Measurements from ENCODE around the gene OR51L1. TPM values are rescaled to one million over a fixed set of nuclear protein-coding genes. Genes with fewer than 3 reads are reported as not detected.

Gene OR51L1
- total and polyA plus RNA-seq, 2 of the 4 experiments (the other 2 are of a cell fraction), result not detected

DNA sequence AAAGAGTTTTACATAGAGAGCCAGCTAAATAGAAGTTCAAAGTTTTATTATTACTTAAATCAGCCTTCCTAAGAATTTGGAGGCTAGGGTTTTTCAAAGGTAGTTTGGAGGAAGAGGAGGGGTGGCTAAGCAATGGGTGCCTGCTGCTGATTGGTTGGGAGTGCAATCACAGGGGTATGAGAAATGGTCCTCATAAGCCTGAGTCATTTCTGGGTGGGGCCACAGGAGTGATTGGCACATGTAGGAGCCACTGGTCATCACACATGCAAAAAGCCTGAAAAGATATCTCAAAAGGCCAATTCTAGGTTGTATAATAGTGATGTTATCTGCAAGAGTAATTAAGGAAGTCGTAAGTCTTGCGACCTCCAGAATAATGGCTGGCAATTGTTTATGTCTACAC, 12.9 kb downstream of the OR51L1 start:
- H4K8ac ChIP-seq (ENCODE audit: low read depth in 2 of 2, low read length in 2 of 2), result no peak overlapping the region
- H4K20me1 ChIP-seq (ENCODE audit: insufficient read depth, low read length), result no peaks in the 10 kb centered on the region
- H3K14ac ChIP-seq (replicated peaks; ENCODE audit: low read depth, low read length), result no peak overlapping the region
- no peak overlapping the region for H2AK5ac ChIP-seq (ENCODE audit: low read depth, low read length)
- intact Hi-C loops (cut with micrococcal nuclease), result loop anchor here (5.0 to 10.0 kb wide), 2 partner anchors 183 to 375 kb away; partner anchors contain the start of genes OR51F2 and OR51M1
- TF ChIP-seq FOS (IDR thresholded peaks at IDR 0.05; ENCODE audit: low read depth, low read length) (no peak), CEBPB (IDR thresholded peaks at IDR 0.05; ENCODE audit: low read depth, low read length) (no peak), MXI1 (IDR thresholded peaks at IDR 0.05; ENCODE audit: borderline replicate concordance, low read depth, low read length) (no peak), RFX5 (IDR thresholded peaks at IDR 0.05; ENCODE audit: low read depth, low read length) (no peak), USF2 (IDR thresholded peaks at IDR 0.05; ENCODE audit: low read depth, low read length) (no peak), RCOR1 (IDR thresholded peaks at IDR 0.05; ENCODE audit: insufficient replicate concordance, low read length) (no peak), BHLHE40 (IDR thresholded peaks at IDR 0.05; ENCODE audit: low read depth, low read length) (no peak), NFE2L2 (IDR thresholded peaks at IDR 0.05; ENCODE audit: low read depth, low read length) (no peak), MAFK (IDR thresholded peaks at IDR 0.05; ENCODE audit: low read depth, low read length) (no peak)
- H3K23ac ChIP-seq (ENCODE audit: low read depth, low read length), result no peak overlapping the region
- H3K4me2 ChIP-seq (ENCODE audit: low read depth, low read length), result no peak overlapping the region
- no peak overlapping the region for H3K56ac ChIP-seq (ENCODE audit: extremely low read depth, insufficient read depth, low read length)
- H2BK120ac ChIP-seq (ENCODE audit: low read depth, low read length), result no peak overlapping the region
- no peaks in the 10 kb centered on the region for H3K79me1 ChIP-seq (ENCODE audit: low read depth in 1 of 2, low read length in 2 of 2)
- no CpG with 5 or more reads among the region's 2 CpGs for WGBS, 2 experiments (ENCODE audit: extremely low coverage in 2 of 2, insufficient read length in 1 of 2)
- in situ Hi-C loops (cut with MboI; ENCODE audit: low sequenced_read_pairs), result no loop called here
- no peak overlapping the region for H3K4me3 ChIP-seq (ENCODE audit: insufficient read depth, low read depth, low read length)
- dilution Hi-C loops (cut with HindIII; ENCODE audit: low sequenced_read_pairs, unreplicated experiment), result no loop called here
- H2AFZ ChIP-seq (replicated peaks; ENCODE audit: low read length, poor library complexity), result no peak overlapping the region
- ATAC-seq (ENCODE audit: low read depth), result no peak
- H3K9me3 ChIP-seq (ENCODE audit: control insufficient read depth, insufficient read depth, low read length), result no peaks in the 10 kb centered on the region
- no peak overlapping the region for H4K91ac ChIP-seq (ENCODE audit: insufficient read depth, low read depth, low read length)
- H3K36me3 ChIP-seq (ENCODE audit: control insufficient read depth, insufficient read depth, low read length), result no peaks in the 10 kb centered on the region
- no peak overlapping the region for H2BK15ac ChIP-seq (ENCODE audit: low read depth, low read length)
- H3K4ac ChIP-seq (ENCODE audit: low read depth, low read length), result no peak overlapping the region
- DNase-seq, result no peak
- H3K27me3 ChIP-seq (ENCODE audit: control insufficient read depth, insufficient read depth, low read length), result no peaks in the 10 kb centered on the region; the same call in 1 of the 2 replicates
- ChIA-PET CTCF (interaction anchor here (1.0 kb wide), 1 partner anchor 370 kb away, joined by 3 read pairs; the partner anchor contains the start of gene OR51D1), POLR2A (ENCODE audit: unreplicated experiment) (no interaction called here)
- H3K9me1 ChIP-seq (ENCODE audit: insufficient read depth, low read length), result no peaks in the 10 kb centered on the region
- H2AK9ac ChIP-seq (replicated peaks; ENCODE audit: low read depth, low read length, poor library complexity), result no peak overlapping the region
- H2BK20ac ChIP-seq (ENCODE audit: low read depth, low read length), result no peak overlapping the region
- no peak overlapping the region for H3K9ac ChIP-seq (ENCODE audit: low read depth, low read length)
- H3K18ac ChIP-seq (ENCODE audit: low read depth, low read length), result no peak overlapping the region
- H4K5ac ChIP-seq (ENCODE audit: low read depth, low read length), result no peak overlapping the region
- no peak overlapping the region for H3K27ac ChIP-seq (ENCODE audit: insufficient read depth, low read length)
- BruUV-seq (replicated peaks), result no TSS peak
- no peak overlapping the region for H2BK5ac ChIP-seq (ENCODE audit: low read depth, low read length, poor library complexity, severe bottlenecking)
- no peaks in the 10 kb centered on the region for H3K4me1 ChIP-seq (ENCODE audit: control insufficient read depth, insufficient read depth, low read length)
